CD14-positive monocyte (primary cell): ENCODE data around the gene MUC16. TPM values are rescaled to one million over a fixed set of nuclear protein-coding genes. Genes with fewer than 3 reads are reported as not detected.
"Not testable (repeated sequence)": the region's sequence is repeated elsewhere in the genome, so short reads cannot be mapped to it uniquely, and the experiment has no call there.

Experiments used
- DNase-seq, 3 donors: peaks; one replicate each; pipeline ENCODE4 v3.0.0-alpha.2; 2011 to 2022
- H2AFZ ChIP-seq: 2 replicates; pipeline ENCODE4 v1.6.0; 2012; ENCODE audit warnings: mild to moderate bottlenecking, low read depth, low read length, inconsistent platforms; ENCODE audit not compliant: insufficient read depth, poor library complexity, severe bottlenecking
- H3K27ac ChIP-seq, 2 donors: 1 replicate in 1 of 2; 2 replicates in 1 of 2; pipeline ENCODE4 v1.5.1; 2012 to 2013; ENCODE audit warnings: low read length in 2 of 2, control low read depth in 1 of 2, inconsistent platforms in 1 of 2, low read depth in 1 of 2, mild to moderate bottlenecking in 1 of 2
- H3K27me3 ChIP-seq, 2 donors: one replicate each; pipeline versions ENCODE4 v1.6.0 to v1.6.1; 2011 to 2013; ENCODE audit warnings: low read length in 2 of 2; ENCODE audit not compliant: control insufficient read depth in 2 of 2, insufficient read depth in 2 of 2
- H3K36me3 ChIP-seq, 2 donors: replicated peaks in 1 of 2; 1 replicate in 1 of 2; 2 replicates in 1 of 2; pipeline versions ENCODE4 v1.5.1 to v1.6.1; 2012 to 2013; ENCODE audit warnings: low read length in 2 of 2, control low read depth in 1 of 2, inconsistent platforms in 1 of 2, mild to moderate bottlenecking in 1 of 2; ENCODE audit not compliant: insufficient read depth in 2 of 2, control insufficient read depth in 1 of 2
- H3K4me1 ChIP-seq, 2 donors: 1 replicate in 1 of 2; 2 replicates in 1 of 2; pipeline versions ENCODE4 v1.5.1 to v1.6.1; 2012 to 2013; ENCODE audit warnings: low read length in 2 of 2, control low read depth in 1 of 2, inconsistent platforms in 1 of 2, mild to moderate bottlenecking in 1 of 2, moderate library complexity in 1 of 2; ENCODE audit not compliant: insufficient read depth in 2 of 2, control insufficient read depth in 1 of 2
- H3K4me2 ChIP-seq: replicated peaks from 2 replicates; pipeline ENCODE3; 2012; ENCODE audit warnings: low read length, moderate library complexity, mild to moderate bottlenecking; ENCODE audit not compliant: poor library complexity, severe bottlenecking; ENCODE audit errors: extremely low read depth
- H3K4me3 ChIP-seq, 3 experiments: fragments of 200-600 bp in 1 of 3; sonication (generic) in 1 of 3; replicated peaks in 1 of 3; 1 replicate in 2 of 3; 2 replicates in 1 of 3; pipeline ENCODE4 v1.5.1; 2011 to 2013; ENCODE audit warnings: low read length in 3 of 3, mild to moderate bottlenecking in 3 of 3, control low read depth in 2 of 3, low read depth in 2 of 3, inconsistent platforms in 1 of 3, moderate library complexity in 1 of 3
- H3K79me2 ChIP-seq: 2 replicates; pipeline ENCODE4 v1.6.0; 2012; ENCODE audit warnings: mild to moderate bottlenecking, control low read depth, inconsistent platforms, low read length, moderate library complexity; ENCODE audit not compliant: insufficient read depth
- H3K9ac ChIP-seq: 2 replicates; pipeline ENCODE4 v1.6.0; 2017; ENCODE audit warnings: low read length, mild to moderate bottlenecking; ENCODE audit not compliant: insufficient read depth, poor library complexity, severe bottlenecking
- H3K9me3 ChIP-seq, 2 donors: replicated peaks in 1 of 2; 1 replicate in 1 of 2; 2 replicates in 1 of 2; pipeline versions ENCODE4 v1.5.1 to v1.6.1; 2012 to 2013; ENCODE audit warnings: low read length in 2 of 2, control low read depth in 1 of 2; ENCODE audit not compliant: control insufficient read depth in 1 of 2, insufficient read depth in 1 of 2
- H4K20me1 ChIP-seq: 2 replicates; pipeline ENCODE4 v1.6.0; 2012; ENCODE audit warnings: mild to moderate bottlenecking, low read length, control low read depth, moderate library complexity; ENCODE audit not compliant: insufficient read depth
- H3K27ac Mint-ChIP-seq, 7 donors: one replicate each; pipeline ENCODE4 v1.8.0; 2020; ENCODE audit warnings: mild to moderate bottlenecking in 7 of 7, mixed read lengths in 7 of 7, moderate library complexity in 6 of 7, inconsistent platforms in 2 of 7
- H3K27me3 Mint-ChIP-seq, 3 donors: one replicate each; pipeline ENCODE4 v1.8.0; 2021 to 2022; ENCODE audit warnings: low read depth in 3 of 3, mild to moderate bottlenecking in 3 of 3, mixed read lengths in 3 of 3, moderate library complexity in 3 of 3, inconsistent platforms in 1 of 3
- H3K36me3 Mint-ChIP-seq, 2 donors: one replicate each; pipeline ENCODE4 v1.8.0; 2020; ENCODE audit warnings: mixed read lengths in 2 of 2, inconsistent platforms in 1 of 2, mild to moderate bottlenecking in 1 of 2
- H3K4me1 Mint-ChIP-seq: one replicate; pipeline ENCODE4 v1.8.0; 2020; ENCODE audit warnings: mild to moderate bottlenecking, mixed read lengths
- H3K4me3 Mint-ChIP-seq, 2 donors: one replicate each; pipeline ENCODE4 v1.8.0; 2020; ENCODE audit warnings: mild to moderate bottlenecking in 2 of 2, mixed read lengths in 2 of 2, moderate library complexity in 1 of 2
- H3K9me3 Mint-ChIP-seq, 7 donors: one replicate each; pipeline ENCODE4 v1.8.0; 2020 to 2022; ENCODE audit warnings: mixed read lengths in 7 of 7, mild to moderate bottlenecking in 6 of 7, moderate library complexity in 6 of 7, inconsistent platforms in 2 of 7
- WGBS: methylation state at CpG from one replicate; pipeline ENCODE4 v1.1.5; 2013; ENCODE audit warnings: missing lambda C conversion rate; ENCODE audit not compliant: insufficient coverage; 5-methylcytosine and 5-hydroxymethylcytosine counted together
- intact Hi-C, 2 donors: fragments of 100-400 bp; cut with micrococcal nuclease; formaldehyde crosslinking; loops; one replicate each; pipeline versions ENCODE4 v1.15.0 to v1.15.1; 2023
- polyA plus RNA-seq, 3 donors: library from polyadenylated mRNA; depleted of rRNA in 1 of 3; unstranded in 2 of 3; stranded (reverse) in 1 of 3; fragments of 300-500 nt in 2 of 3; fragments of >200 nt in 1 of 3; fragmentation: Illumina TruSeq in 2 of 3; gene quantifications; 1 replicate in 2 of 3; 2 replicates in 1 of 3; pipeline ENCODE4 v1.2.3, GENCODE V29; 2012 to 2021
- TF ChIP-seq, protein P1 (sequence below): fragments of 200-600 bp; IDR thresholded peaks from one replicate; pipeline ENCODE4 v1.8.0; 2022; ENCODE audit warnings: antibody characterized with exemption, mild to moderate bottlenecking

Gene MUC16
- polyA plus RNA-seq, 3 donors, result not detected

DNA sequence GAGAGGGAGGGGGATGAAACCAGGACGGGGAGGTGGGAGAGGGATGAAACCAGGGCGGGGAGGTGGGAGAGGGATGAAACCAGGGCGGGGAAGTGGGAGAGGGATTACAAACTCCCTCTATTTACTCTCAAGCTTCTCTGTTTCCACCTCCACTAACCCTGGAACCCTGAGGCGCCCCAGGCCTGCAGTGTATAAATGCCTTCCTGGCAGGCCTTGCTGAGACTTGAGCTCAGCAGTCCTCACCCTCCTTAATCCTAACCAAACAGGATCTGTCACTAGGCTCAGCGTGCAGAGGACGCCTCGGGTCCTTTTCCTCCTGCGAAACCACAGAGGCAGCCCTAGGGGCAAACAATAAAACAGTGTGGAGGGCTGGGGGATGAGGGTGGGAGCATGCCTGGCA lies 44.6 kb upstream of the MUC16 start:
- H3K79me2 ChIP-seq, result no peaks in the 10 kb centered on the region

DNA sequence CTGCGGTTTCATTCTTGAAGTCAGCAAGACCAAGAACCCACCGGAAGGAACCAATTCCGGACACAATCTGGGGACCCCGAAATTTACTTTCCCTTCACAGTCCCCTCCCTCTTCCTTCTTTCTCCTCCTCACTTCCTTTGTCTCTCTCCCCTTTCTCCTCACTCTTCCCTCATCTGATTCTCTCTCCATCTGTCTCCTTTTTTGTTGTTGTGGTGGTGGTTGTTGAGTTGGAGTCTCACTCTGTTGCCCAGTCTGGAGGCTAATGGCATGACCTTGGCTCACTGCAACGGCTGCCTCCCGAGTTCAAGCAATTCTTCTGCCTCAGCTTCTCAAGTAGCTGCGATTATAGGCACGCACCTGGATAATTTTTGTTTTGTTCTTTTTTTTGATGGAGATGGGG lies 44.0 kb upstream of the MUC16 start:
- Histone ChIP-seq H3K79me2 (no peaks in the 10 kb centered on the region), H3K9me3 (no peaks in the 10 kb centered on the region), H3K27me3 (no peaks in the 10 kb centered on the region), H3K4me2 (no peak overlapping the region), H3K27ac (no peak overlapping the region), H3K4me1 (no peaks in the 10 kb centered on the region), H4K20me1 (no peaks in the 10 kb centered on the region), H3K9ac (no peak overlapping the region), H3K36me3 (no peaks in the 10 kb centered on the region), H2AFZ (no peak overlapping the region), H3K4me3 (no peak overlapping the region)
- Mint-ChIP-seq H3K4me3 (no peak overlapping the region), H3K36me3 (no peaks in the 10 kb centered on the region), H3K27ac (no peak overlapping the region), H3K4me1 (peaks cover 5% of the 10 kb centered on the region), H3K27me3 (peaks cover 2 to 3% (median 3%) of the 10 kb centered on the region in 3 donors), H3K9me3 (peaks cover 0 to 7% (median 0%) of the 10 kb centered on the region in 7 donors)
- 88% methylated on average over 7 of the region's 8 CpGs for WGBS
- TF ChIP-seq, protein P1, sequence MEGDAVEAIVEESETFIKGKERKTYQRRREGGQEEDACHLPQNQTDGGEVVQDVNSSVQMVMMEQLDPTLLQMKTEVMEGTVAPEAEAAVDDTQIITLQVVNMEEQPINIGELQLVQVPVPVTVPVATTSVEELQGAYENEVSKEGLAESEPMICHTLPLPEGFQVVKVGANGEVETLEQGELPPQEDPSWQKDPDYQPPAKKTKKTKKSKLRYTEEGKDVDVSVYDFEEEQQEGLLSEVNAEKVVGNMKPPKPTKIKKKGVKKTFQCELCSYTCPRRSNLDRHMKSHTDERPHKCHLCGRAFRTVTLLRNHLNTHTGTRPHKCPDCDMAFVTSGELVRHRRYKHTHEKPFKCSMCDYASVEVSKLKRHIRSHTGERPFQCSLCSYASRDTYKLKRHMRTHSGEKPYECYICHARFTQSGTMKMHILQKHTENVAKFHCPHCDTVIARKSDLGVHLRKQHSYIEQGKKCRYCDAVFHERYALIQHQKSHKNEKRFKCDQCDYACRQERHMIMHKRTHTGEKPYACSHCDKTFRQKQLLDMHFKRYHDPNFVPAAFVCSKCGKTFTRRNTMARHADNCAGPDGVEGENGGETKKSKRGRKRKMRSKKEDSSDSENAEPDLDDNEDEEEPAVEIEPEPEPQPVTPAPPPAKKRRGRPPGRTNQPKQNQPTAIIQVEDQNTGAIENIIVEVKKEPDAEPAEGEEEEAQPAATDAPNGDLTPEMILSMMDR, result no peak
- no peak for DNase-seq
- intact Hi-C loops, result no loop called here

More for the DNA sequence above, 44.6 kb upstream of the MUC16 start:
- peaks cover 2 to 3% (median 3%) of the 10 kb centered on the region in 3 donors for H3K27me3 Mint-ChIP-seq
- Histone ChIP-seq H2AFZ (no peak overlapping the region), H3K4me2 (no peak overlapping the region), H3K27ac (no peak overlapping the region), H3K9ac (no peak overlapping the region), H3K4me3 (no peak overlapping the region), H3K27me3 (no peaks in the 10 kb centered on the region), H3K36me3 (no peaks in the 10 kb centered on the region), H4K20me1 (no peaks in the 10 kb centered on the region), H3K9me3 (no peaks in the 10 kb centered on the region), H3K4me1 (peaks cover 0 to 2% of the 10 kb centered on the region in 2 donors)
- no CpG with 5 or more reads among the region's 8 CpGs for WGBS
- H3K9me3 Mint-ChIP-seq, result peaks cover 0 to 7% (median 0%) of the 10 kb centered on the region in 7 donors
- intact Hi-C loops, result no loop called here
- DNase-seq, result no peak
- no peak overlapping the region for H3K4me3 Mint-ChIP-seq
- no peaks in the 10 kb centered on the region for H3K36me3 Mint-ChIP-seq
- TF ChIP-seq, protein P1, result no peak
- H3K4me1 Mint-ChIP-seq, result peaks cover 9% of the 10 kb centered on the region
- peak overlapping the region in 1 of 7 donors; percentile 36 for H3K27ac Mint-ChIP-seq

DNA sequence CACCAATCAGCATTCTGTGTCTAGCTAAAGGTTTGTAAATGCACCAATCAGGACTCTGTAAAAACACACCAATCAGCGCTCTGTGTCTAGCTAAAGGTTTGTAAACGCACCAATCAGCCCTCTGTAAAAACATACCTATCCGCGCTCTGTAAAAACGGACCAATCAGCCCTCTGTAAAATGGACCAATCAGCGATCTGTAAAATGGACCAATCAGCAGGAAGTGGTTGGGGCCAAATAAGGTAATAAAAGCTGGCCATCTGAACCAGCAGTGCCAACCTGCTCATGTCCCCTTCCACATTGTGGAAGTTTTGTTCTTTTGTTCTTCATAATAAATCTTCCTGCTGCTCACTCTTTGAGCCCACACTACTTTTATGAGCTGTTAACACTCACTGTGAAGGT lies 43.5 kb upstream of the MUC16 start:
- H2AFZ ChIP-seq, H3K9me3 ChIP-seq, H3K9ac ChIP-seq, H3K4me1 ChIP-seq, H3K4me3 ChIP-seq, H3K36me3 Mint-ChIP-seq, H3K27ac Mint-ChIP-seq, H3K9me3 Mint-ChIP-seq, intact Hi-C loops, H4K20me1 ChIP-seq, H3K4me2 ChIP-seq, H3K27me3 ChIP-seq, H3K27me3 Mint-ChIP-seq, H3K36me3 ChIP-seq, H3K4me1 Mint-ChIP-seq, H3K79me2 ChIP-seq, H3K27ac ChIP-seq, H3K4me3 Mint-ChIP-seq, DNase-seq: not testable (repeated sequence)
- WGBS, result 100% methylated on average over 2 of the region's 6 CpGs
